NCI-H345 treated with DMSO at 0.1 percent for 48 hours (cell line): ENCODE data around the gene BLM.
"Not testable (repeated sequence)": the region's sequence is repeated elsewhere in the genome, so short reads cannot be mapped to it uniquely, and the experiment has no call there.

Source experiments
- DNase-seq: peaks from one replicate; lab custom pipeline; 2025; ENCODE audit not compliant: unreplicated experiment; lab: John Stamatoyannopoulos, UW

Gene BLM

GRCh38 chr15:90729261-90729660 lies 12.1 kb downstream of the BLM start:
- DNase-seq = no peak

- DNase-seq = no peak
Observed at GRCh38 chr15:90730290-90730689, 13.1 kb downstream of the BLM start.

- DNase-seq = no peak
Observed at GRCh38 chr15:90735923-90736322, 18.8 kb downstream of the BLM start.

- DNase-seq = not testable (repeated sequence)
Observed at GRCh38 chr15:90740545-90740944, 23.4 kb downstream of the BLM start.

GRCh38 chr15:90742087-90742486 lies 24.9 kb downstream of the BLM start:
- DNase-seq = no peak

- no peak for DNase-seq
Observed at GRCh38 chr15:90743407-90743806, 26.3 kb downstream of the BLM start.

GRCh38 chr15:90744759-90745402 lies 27.7 kb downstream of the BLM start:
- DNase-seq = no peak

GRCh38 chr15:90749754-90750153 lies 32.6 kb downstream of the BLM start:
- no peak for DNase-seq

GRCh38 chr15:90750186-90750585 lies 33.0 kb downstream of the BLM start:
- no peak for DNase-seq

GRCh38 chr15:90751300-90751825 lies 34.2 kb downstream of the BLM start:
- DNase-seq = no peak

- no peak for DNase-seq
Observed at GRCh38 chr15:90756916-90757315, 39.8 kb downstream of the BLM start.

- no peak for DNase-seq
Observed at GRCh38 chr15:90757461-90757860, 40.3 kb downstream of the BLM start.

GRCh38 chr15:90760661-90761232 lies 43.6 kb downstream of the BLM start:
- DNase-seq = no peak

GRCh38 chr15:90761629-90762028 lies 44.5 kb downstream of the BLM start:
- no peak for DNase-seq

GRCh38 chr15:90762109-90762508 lies 45.0 kb downstream of the BLM start:
- no peak for DNase-seq

GRCh38 chr15:90763366-90764099 lies 46.4 kb downstream of the BLM start:
- DNase-seq = no peak

GRCh38 chr15:90765531-90765930 lies 48.4 kb downstream of the BLM start:
- no peak for DNase-seq

GRCh38 chr15:90765966-90766365 lies 48.8 kb downstream of the BLM start:
- no peak for DNase-seq

- DNase-seq = no peak
Observed at GRCh38 chr15:90769375-90769774, 52.2 kb downstream of the BLM start.

- DNase-seq = no peak
Observed at GRCh38 chr15:90773485-90773884, 56.3 kb downstream of the BLM start.

GRCh38 chr15:90774731-90775514 lies 57.8 kb downstream of the BLM start:
- DNase-seq = no peak
